NCI-H128 (cell line): ENCODE results near the gene GOLGA6L10.
"Not testable (repeated sequence)": the region's sequence is repeated elsewhere in the genome, so short reads cannot be mapped to it uniquely, and the experiment has no call there.

Experiments
- DNase-seq: peaks from one replicate; lab custom pipeline; 2025; ENCODE audit not compliant: unreplicated experiment; lab: John Stamatoyannopoulos, UW

Gene GOLGA6L10

GRCh38 chr15:82344421-82344820 lies 4.9 kb downstream of the GOLGA6L10 start:
- DNase-seq = not testable (repeated sequence)

- DNase-seq = not testable (repeated sequence)
Observed at GRCh38 chr15:82343851-82344250, 5.4 kb downstream of the GOLGA6L10 start.

DNA sequence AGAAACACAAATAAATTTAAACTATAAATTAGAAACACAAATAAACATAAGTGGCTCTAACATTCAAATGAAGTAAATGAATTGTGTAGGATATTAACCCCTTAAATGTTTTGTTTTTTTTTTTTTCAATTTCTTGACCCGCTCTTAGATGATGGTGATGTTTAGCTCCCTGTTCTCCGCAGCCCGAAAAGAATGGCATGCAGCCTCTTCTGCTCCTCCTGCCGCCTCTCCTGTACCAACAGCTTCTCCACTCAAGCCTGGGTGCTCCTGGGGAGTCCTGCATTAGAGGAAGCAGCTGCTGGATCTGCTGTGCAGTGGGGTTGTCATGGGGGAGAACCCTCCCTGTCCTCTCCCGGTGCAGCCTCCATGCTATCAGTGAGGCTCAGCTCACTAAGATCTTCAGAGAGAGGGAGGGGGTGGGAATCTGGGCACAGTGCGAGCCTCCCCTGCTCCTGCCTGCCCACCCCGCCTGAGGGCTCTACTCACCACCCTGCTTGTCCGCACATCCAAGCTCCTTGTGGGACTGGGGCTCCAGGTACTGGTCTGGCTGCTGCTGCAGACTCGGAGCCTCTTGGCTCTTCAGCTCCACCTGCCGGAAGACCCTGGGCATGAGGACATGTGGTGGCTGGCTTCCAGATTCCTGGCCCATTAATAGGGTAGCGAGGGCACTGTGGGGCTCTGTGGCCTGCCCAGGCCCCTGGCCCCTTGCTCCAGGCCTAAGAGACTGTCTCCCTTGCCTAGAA lies 6.5 kb downstream of the GOLGA6L10 start:
- DNase-seq = not testable (repeated sequence)

DNA sequence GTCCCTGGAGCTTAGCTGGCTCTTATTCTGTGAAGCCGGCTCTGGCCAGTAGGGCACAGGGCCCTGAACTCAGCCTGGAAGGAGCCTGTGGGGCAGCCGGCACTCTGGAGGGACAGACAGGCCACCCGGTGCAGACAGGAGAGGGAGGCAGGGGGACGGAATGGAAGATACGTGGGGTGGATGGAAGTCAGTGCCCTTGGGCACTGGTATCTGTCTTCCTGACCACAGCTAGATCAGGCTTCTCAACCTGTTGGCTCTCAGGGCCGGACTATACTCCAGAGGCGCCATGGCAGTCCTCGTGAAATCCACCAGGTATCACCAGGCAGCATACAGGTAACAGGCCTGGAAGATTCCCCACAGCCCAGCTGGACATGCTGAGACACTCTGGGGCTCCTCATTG lies 10.7 kb downstream of the GOLGA6L10 start:
- DNase-seq = not testable (repeated sequence)

- not testable (repeated sequence) for DNase-seq
Observed at GRCh38 chr15:82338053-82338452, 11.2 kb downstream of the GOLGA6L10 start.

GRCh38 chr15:82337051-82337450 lies 12.2 kb downstream of the GOLGA6L10 start:
- DNase-seq = not testable (repeated sequence)

DNA sequence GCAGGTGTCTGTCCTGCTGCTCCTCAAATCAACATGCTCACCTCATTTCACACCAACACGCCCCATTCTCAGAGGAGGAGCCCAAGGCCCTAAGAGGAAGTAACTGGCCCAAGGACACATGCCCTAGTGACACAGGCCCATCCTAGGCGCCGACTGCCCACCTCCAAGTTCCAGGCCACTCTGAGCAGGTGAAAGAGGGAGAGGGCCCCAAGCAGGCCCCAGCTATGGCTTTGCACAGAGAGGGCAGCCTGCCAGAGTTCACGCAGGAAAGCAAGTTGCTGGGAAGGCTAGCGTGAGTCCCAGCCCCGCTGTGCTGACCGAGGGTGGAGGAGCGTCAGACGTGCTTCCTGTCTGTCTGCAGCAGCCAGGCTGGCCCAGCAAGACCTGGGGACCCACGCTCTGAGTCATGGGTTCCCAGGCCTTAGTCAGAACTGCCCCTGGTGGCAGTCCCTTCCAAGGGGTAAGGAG lies 13.1 kb downstream of the GOLGA6L10 start:
- not testable (repeated sequence) for DNase-seq

- DNase-seq = not testable (repeated sequence)
Observed at GRCh38 chr15:82335006-82335405, 14.3 kb downstream of the GOLGA6L10 start.

DNA sequence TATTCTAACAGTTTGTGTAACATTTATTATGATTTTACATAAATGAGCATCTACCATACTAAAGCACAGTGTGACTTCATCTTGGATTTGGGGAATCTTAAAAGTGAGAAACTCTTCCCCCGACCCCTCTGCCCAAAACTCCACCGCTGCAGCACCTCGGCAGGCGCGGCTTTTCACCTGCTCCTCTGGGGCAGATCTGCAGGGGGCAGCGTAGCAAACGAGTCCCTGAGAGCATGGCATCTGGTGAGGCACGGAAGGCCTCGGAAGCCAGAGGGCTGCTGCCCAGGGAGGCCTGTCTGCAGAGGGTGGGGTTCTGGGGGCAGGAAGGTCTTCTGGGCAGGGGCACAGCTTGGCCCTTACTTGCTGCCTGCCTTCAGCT lies 14.7 kb downstream of the GOLGA6L10 start:
- DNase-seq = not testable (repeated sequence)

DNA sequence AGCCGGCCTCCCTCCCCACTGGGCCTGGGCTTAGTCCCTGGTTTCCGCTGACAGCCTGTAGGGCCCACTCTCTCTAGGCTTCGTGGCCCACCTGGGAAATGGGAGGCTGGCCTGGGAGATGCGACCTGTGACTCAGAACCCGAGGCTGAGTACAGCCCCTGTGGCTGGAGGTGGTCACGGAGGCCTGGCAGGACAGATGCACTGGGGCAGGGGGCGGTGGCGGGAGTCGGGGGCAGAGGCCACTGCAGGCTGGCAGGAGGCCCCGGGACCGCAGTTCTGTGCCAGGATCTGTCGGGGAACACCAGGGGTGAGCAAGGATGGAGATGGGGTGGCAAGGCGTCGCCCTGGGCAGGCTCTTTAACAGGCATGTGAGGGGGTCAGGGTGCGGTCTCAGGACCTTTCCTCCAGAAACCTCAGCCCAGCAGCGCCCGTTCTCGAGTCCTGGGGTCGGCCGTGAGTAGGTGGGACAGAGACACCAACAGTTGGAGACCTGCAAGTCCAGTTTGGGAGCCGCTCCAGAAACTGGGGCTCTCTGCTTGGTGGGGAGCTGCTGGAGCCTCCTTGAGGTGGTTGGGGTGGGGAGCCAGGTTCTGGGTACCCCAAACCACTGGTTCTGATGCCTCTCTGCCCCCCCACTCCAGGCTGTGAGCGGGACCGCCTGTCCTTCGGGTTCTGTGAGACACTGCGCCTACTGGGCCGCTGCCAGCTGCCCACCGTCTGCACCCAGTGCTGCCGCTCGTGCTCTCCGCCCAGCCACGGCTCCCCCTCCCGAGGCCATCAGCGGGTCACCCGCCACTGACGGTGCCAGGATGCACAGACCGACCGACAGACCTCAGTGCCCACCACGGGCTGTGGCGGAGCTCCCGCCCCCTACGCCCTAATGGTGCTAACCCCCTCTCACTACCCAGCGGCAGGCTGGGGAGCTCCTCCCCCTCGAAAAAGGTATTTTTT lies 15.4 kb downstream of the GOLGA6L10 start:
- DNase-seq = not testable (repeated sequence)

DNA sequence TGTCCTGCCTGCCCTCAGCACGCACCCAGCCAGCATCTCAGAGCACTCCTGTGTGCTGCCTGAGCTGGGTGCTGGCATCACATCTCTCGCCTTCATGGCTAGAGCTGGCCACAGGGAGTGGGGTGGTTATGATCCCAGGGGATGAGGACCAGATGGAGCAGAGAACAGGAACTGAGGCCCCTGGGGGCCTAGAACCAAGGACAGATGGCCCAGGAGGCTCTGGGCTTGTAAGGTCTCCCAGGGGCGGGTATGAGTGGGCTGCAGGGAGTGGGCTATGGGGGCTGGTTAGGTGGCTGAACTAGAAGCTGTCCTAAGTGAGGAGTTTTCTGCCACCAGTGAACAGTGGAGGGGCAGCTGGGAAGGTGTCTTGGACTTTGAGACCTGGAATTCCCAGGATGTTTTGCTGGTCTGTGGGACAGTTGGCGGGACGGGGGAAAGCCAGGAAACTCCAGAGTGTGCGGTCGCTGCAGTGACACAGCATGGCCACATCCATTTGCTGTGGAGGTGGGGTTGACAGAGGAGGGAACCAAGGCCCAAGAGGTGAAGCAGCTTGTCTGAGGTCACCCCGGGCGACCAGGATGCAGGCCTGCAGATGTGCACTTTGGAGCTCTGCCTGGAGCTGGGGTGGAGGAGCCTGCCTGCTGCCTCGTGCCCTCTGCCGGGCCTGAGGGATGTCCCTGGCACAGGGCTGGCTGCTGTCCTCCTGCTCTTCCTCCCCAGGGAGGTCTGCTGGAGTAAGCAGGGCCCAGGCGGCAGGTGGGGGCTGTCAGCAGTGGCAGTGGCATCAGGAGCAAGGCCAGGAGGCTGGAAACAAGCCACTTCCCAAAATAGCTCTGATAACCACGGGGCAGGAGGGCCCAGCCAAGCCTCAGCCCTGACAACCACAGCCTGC lies 16.3 kb downstream of the GOLGA6L10 start:
- not testable (repeated sequence) for DNase-seq

DNA sequence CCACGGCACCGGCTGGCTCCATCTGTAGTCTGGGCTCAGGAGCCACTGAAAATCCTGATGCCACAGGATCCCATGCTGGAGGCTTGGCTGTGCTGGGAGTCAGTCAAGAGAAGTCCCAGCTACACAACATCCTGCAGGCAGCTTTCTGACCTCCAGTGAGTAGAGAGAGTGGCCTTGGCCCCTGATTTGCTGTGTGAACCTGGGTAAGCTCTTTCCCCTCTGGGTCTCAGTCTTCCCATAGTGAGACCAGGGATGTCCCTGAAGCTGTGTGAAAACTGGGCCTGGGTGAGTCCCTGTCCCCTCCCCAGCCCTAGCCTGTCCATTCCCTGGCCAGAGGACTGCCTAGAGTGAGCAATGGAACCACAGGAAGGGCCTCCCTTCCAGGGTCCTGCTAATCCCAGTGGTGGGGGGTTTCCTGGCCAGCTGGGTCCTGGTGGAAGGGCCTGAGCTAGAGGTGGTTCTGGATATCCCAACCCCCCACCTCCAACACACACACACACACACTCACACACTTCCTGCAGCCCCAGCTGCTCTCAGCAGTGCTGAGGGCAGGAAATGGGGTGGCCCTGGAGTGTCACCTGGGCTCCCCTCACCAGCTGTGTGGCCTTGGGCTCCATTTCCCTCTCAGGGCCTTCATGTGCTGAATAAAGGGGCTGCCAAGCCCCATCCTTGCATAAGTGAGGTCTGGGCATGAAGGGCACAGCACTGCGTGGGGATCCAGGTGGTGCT lies 17.5 kb downstream of the GOLGA6L10 start:
- not testable (repeated sequence) for DNase-seq

- DNase-seq = not testable (repeated sequence)
Observed at GRCh38 chr15:82330921-82331320, 18.4 kb downstream of the GOLGA6L10 start.

- not testable (repeated sequence) for DNase-seq
Observed at GRCh38 chr15:82329039-82329438, 20.2 kb downstream of the GOLGA6L10 start.

GRCh38 chr15:82327372-82327771 lies 21.9 kb downstream of the GOLGA6L10 start:
- not testable (repeated sequence) for DNase-seq

- DNase-seq = not testable (repeated sequence)
Observed at GRCh38 chr15:82326896-82327295, 22.4 kb downstream of the GOLGA6L10 start.

DNA sequence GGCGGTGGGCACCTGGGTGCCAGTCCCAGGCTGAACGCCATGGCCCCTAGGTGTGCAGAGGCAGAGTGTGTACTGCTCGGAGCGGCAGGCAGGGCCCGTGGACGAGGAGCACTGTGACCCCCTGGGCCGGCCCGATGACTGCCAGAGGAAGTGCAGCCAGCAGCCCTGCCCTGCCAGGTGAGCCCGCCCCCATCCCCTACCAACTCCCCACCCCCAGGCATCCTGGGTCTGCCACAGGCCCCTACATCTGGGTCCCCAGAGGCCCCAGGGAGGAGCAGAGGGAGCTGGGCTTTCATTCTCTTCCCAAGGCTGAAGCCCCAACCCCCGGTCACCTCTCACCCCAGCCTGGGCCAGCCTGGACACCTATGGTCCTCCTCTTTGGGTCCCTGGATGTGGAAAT lies 23.6 kb downstream of the GOLGA6L10 start:
- not testable (repeated sequence) for DNase-seq

DNA sequence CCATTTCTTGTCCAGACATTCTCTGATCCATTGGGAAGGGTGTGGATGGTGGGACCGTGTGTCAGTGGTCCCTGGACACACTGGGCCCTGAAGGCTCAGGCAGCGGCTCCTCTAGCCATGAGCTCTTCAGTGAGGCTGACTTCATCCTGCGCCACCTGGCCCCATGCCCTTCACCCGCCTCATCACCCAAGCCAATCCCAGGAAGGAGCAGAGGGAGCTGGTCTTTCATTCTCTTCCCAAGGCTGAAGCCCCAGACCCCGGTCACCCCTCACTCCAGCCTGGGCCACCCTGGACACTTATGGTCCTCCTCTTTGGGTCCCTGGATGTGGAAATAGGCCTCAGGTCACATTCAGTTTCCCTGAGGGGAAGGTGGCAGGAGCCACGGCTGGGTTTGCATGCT lies 24.4 kb downstream of the GOLGA6L10 start:
- not testable (repeated sequence) for DNase-seq

GRCh38 chr15:82322488-82322887 lies 26.8 kb downstream of the GOLGA6L10 start:
- not testable (repeated sequence) for DNase-seq

GRCh38 chr15:82320861-82321260 lies 28.4 kb downstream of the GOLGA6L10 start:
- not testable (repeated sequence) for DNase-seq
